Esophagus (tissue), 2 donors: ENCODE measurements around the gene NDUFA1. TPM values are rescaled to one million over a fixed set of nuclear protein-coding genes. Genes with fewer than 3 reads are reported as not detected.
"Not testable (repeated sequence)": the region's sequence is repeated elsewhere in the genome, so short reads cannot be mapped to it uniquely, and the experiment has no call there.

Experiments
- H3K27ac ChIP-seq, 2 donors: one replicate each; pipeline ENCODE4 v1.5.1; 2013; ENCODE audit warnings: low read depth in 2 of 2, mild to moderate bottlenecking in 2 of 2, inconsistent platforms in 1 of 2, low read length in 1 of 2, moderate library complexity in 1 of 2
- H3K27me3 ChIP-seq, 2 donors: one replicate each; pipeline ENCODE4 v1.6.1; 2013; ENCODE audit warnings: low read length in 2 of 2, control low read depth in 1 of 2, mild to moderate bottlenecking in 1 of 2; ENCODE audit not compliant: insufficient read depth in 2 of 2, control insufficient read depth in 1 of 2
- H3K36me3 ChIP-seq, 2 donors: one replicate each; pipeline ENCODE4 v1.6.1; 2013; ENCODE audit warnings: low read length in 1 of 2; ENCODE audit not compliant: control insufficient read depth in 2 of 2, insufficient read depth in 2 of 2
- H3K4me1 ChIP-seq, 2 donors: one replicate each; pipeline ENCODE4 v1.6.1; 2013; ENCODE audit warnings: low read length in 1 of 2; ENCODE audit not compliant: control insufficient read depth in 2 of 2, insufficient read depth in 2 of 2
- H3K4me3 ChIP-seq, 2 donors: one replicate each; pipeline ENCODE4 v1.5.1; 2013; ENCODE audit warnings: low read length in 2 of 2, mild to moderate bottlenecking in 2 of 2, low read depth in 1 of 2, moderate library complexity in 1 of 2
- H3K9me3 ChIP-seq, 2 donors: one replicate each; pipeline ENCODE4 v1.6.1; 2013; ENCODE audit warnings: mild to moderate bottlenecking in 2 of 2, low read depth in 1 of 2, low read length in 1 of 2, moderate library complexity in 1 of 2; ENCODE audit not compliant: control insufficient read depth in 2 of 2, insufficient read depth in 1 of 2
- WGBS, 2 donors: extraction: QIAGEN DNeasy Blood & Tissue Kit; methylation state at CpG; one replicate each; pipeline ENCODE4 v1.1.7; 2013; 5-methylcytosine and 5-hydroxymethylcytosine counted together
- polyA plus RNA-seq, 2 donors: library from polyadenylated mRNA; stranded (reverse); fragments of 200-250 nt; gene quantifications; one replicate each; pipeline ENCODE4 v1.2.3, GENCODE V29; 2013
- donor health status: healthy with polysubstance abuse.
- donor health status: Bipolar disorder and iron deficiency.

NDUFA1 gene
- polyA plus RNA-seq, 2 donors = 146 to 229 TPM

DNA sequence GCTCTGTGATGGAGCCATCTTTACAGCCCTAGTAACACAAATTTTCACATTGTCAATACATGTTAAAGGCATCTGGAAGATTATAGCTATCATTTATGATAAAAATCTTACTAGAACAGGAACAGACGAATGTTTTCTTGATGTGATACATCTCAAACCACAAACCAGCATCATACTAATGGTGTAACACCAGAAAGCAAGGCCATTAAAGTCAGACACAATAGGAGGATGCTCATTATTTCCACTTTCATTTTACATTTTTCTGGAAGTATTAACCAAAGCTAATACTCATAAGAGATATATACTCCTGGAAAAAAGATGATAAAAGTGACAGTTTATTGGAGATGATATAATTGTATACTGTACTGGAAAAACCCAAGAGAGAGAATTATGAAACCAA, 29.3 kb downstream of the NDUFA1 start:
- Histone ChIP-seq H3K27ac (no peak overlapping the region), H3K9me3 (no peaks in the 10 kb centered on the region), H3K4me3 (no peak overlapping the region), H3K4me1 (no peaks in the 10 kb centered on the region), H3K27me3 (no peaks in the 10 kb centered on the region), H3K36me3 (no peaks in the 10 kb centered on the region)
- 52 to 74% methylated on average over 1 of the region's 1 CpG for WGBS, 2 donors

DNA sequence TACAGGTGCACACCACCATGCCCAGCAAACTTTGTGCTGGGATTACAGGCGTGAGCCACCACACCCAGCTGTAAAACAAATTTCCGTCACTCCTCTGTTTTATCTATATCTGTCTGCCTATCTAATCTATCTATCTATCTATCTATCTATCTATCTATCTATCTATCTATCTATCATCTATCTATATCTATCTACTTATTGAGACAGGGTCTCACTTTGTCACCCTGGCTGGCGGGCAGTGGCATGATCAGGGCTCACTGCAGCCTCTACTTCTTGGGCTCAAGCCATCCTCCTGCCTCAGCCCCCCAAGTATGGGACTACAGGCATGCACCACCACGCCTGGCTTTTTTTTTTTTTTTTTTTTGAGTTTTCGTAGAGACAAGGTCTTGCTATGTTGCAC, 44.7 kb downstream of the NDUFA1 start:
- 71 to 95% methylated on average over 5 of the region's 5 CpGs for WGBS, 2 donors

DNA sequence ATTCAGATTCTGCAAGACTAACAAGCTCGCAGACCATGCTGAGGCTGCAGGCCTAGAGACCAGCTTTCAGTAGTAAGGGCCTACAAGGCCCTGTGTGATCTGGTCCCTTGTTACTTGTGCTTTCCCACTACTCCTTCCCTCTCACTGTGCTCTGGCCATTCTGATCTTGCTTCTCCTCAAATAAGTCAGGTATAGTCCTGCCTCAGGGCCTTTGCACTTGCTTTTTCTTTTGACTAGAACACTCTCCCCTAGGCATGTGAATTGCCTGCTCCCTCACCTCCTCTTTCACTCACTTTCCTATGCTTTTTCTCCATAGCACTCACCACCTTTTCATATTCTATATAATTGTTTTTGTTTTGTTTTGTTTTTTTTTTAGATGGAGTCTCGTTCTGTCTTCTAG, 46.2 kb downstream of the NDUFA1 start:
- Histone ChIP-seq H3K4me3 (no peak overlapping the region), H3K9me3 (no peaks in the 10 kb centered on the region), H3K4me1 (no peaks in the 10 kb centered on the region), H3K36me3 (no peaks in the 10 kb centered on the region), H3K27ac (no peak overlapping the region), H3K27me3 (no peaks in the 10 kb centered on the region)
- WGBS, 2 donors = 83 to 85% methylated on average over 2 of the region's 2 CpGs

More for the DNA sequence above, 44.7 kb downstream of the NDUFA1 start:
- H3K27ac ChIP-seq = no peak overlapping the region
- H3K36me3 ChIP-seq = no peaks in the 10 kb centered on the region
- no peaks in the 10 kb centered on the region for H3K4me1 ChIP-seq
- H3K9me3 ChIP-seq = no peaks in the 10 kb centered on the region
- no peaks in the 10 kb centered on the region for H3K27me3 ChIP-seq
- H3K4me3 ChIP-seq = no peak overlapping the region

GRCh38 chrX:119919835-119920585, 48.4 kb downstream of the NDUFA1 start:
- Histone ChIP-seq H3K27me3 (no peaks in the 10 kb centered on the region), H3K4me3 (no peak overlapping the region), H3K9me3 (no peaks in the 10 kb centered on the region), H3K36me3 (no peaks in the 10 kb centered on the region), H3K27ac (no peak overlapping the region), H3K4me1 (no peaks in the 10 kb centered on the region)
- WGBS, 2 donors = 84 to 94% methylated on average over 5 of the region's 5 CpGs

GRCh38 chrX:119922391-119922790, 50.8 kb downstream of the NDUFA1 start:
- not testable (repeated sequence) for H3K4me1 ChIP-seq, H3K27me3 ChIP-seq, H3K4me3 ChIP-seq, H3K27ac ChIP-seq, H3K36me3 ChIP-seq, H3K9me3 ChIP-seq
- 93 to 98% methylated on average over 7 of the region's 7 CpGs for WGBS, 2 donors

Other genes with a start within 250 kb of the NDUFA1 start
- 1 to 10 TPM; 5.4 to 7.3 TPM for gene SEPTIN6, start 178.7 kb upstream of the NDUFA1 start, polyA plus RNA-seq
- under 1 TPM; 0.14 to 0.18 TPM for gene SOWAHD, start 113.2 kb upstream of the NDUFA1 start, polyA plus RNA-seq
- 1,000 to 10,000 TPM; 4,646 to 5,407 TPM for gene RPL39, start 80.2 kb upstream of the NDUFA1 start, polyA plus RNA-seq
- gene UPF3B, start 18.9 kb upstream of the NDUFA1 start, polyA plus RNA-seq = 10 to 100 TPM in 1 of 2 donors, 1 to 10 TPM in 1; 7.9 to 20.6 TPM
- gene RNF113A, start 99 bp upstream of the NDUFA1 start, polyA plus RNA-seq = 10 to 100 TPM; 13.4 to 13.9 TPM
- not detected for gene AKAP14, start 24.1 kb downstream of the NDUFA1 start, polyA plus RNA-seq
- 1 to 10 TPM; 2.9 to 4.4 TPM for gene NKAP, start 71.9 kb downstream of the NDUFA1 start, polyA plus RNA-seq
- not detected for gene RHOXF2B, start 205.9 kb downstream of the NDUFA1 start, polyA plus RNA-seq
- gene RHOXF1, start 244.1 kb downstream of the NDUFA1 start, polyA plus RNA-seq = under 1 TPM; 0.24 to 0.53 TPM